GM21528 (cell line): ENCODE data around the gene SELENOH.

ENCODE experiments used
- ATAC-seq: cut with Tn5 transposase; IDR thresholded peaks from one replicate; pipeline ENCODE4 v1.9.1; 2021; ENCODE audit warnings: mild to moderate bottlenecking, moderate library complexity; ENCODE audit not compliant: unreplicated experiment, low FRiP score

The SELENOH gene

GRCh38 chr11:57745206-57745605, 3.9 kb downstream of the SELENOH start:
- no peak for ATAC-seq

- no peak for ATAC-seq
These were observed 5.6 kb downstream of the SELENOH start for GRCh38 chr11:57746920-57747319.

GRCh38 chr11:57751176-57751575, 9.9 kb downstream of the SELENOH start:
- no peak for ATAC-seq

- ATAC-seq, result no peak
These were observed 10.5 kb downstream of the SELENOH start, which contains the start of gene BTBD18 for GRCh38 chr11:57751676-57752253. Gene BTBD18 (minus strand): TSS chr11:57751819. CDS start chr11:57751188, 631 bp downstream.

- ATAC-seq, result no peak
These were observed 11.7 kb downstream of the SELENOH start for GRCh38 chr11:57752954-57753353.

- no peak for ATAC-seq
These were observed 16.9 kb downstream of the SELENOH start for GRCh38 chr11:57758174-57758573.

- ATAC-seq, result peak; percentile 89
These were observed 20.3 kb downstream of the SELENOH start, which contains the start of gene CTNND1 for GRCh38 chr11:57761301-57762234. Gene CTNND1 (plus strand): TSS chr11:57761802. CDS start chr11:57791479, 29,677 bp downstream.

- ATAC-seq, result no peak
These were observed 21.1 kb downstream of the SELENOH start for GRCh38 chr11:57762235-57762861.

GRCh38 chr11:57763568-57763967, 22.3 kb downstream of the SELENOH start:
- ATAC-seq, result no peak

- no peak for ATAC-seq
These were observed 22.7 kb downstream of the SELENOH start for GRCh38 chr11:57764021-57764420.

GRCh38 chr11:57764566-57764965, 23.3 kb downstream of the SELENOH start:
- no peak for ATAC-seq

- no peak for ATAC-seq
These were observed 23.7 kb downstream of the SELENOH start for GRCh38 chr11:57764972-57765371.

- no peak for ATAC-seq
These were observed 29.5 kb downstream of the SELENOH start for GRCh38 chr11:57770793-57771192.

- ATAC-seq, result no peak
These were observed 30.1 kb downstream of the SELENOH start for GRCh38 chr11:57771365-57771764.

- no peak for ATAC-seq
These were observed 31.3 kb downstream of the SELENOH start for GRCh38 chr11:57772562-57772961.

GRCh38 chr11:57773026-57773598, 31.8 kb downstream of the SELENOH start:
- no peak for ATAC-seq

- ATAC-seq, result no peak
These were observed 34.2 kb downstream of the SELENOH start for GRCh38 chr11:57775491-57775890.

GRCh38 chr11:57776031-57776521, 34.8 kb downstream of the SELENOH start:
- ATAC-seq, result no peak

GRCh38 chr11:57776577-57777210, 35.4 kb downstream of the SELENOH start:
- no peak for ATAC-seq

- no peak for ATAC-seq
These were observed 36.7 kb downstream of the SELENOH start for GRCh38 chr11:57777969-57778317.
